PC-3 (cell line): ENCODE results near the gene ZNF678. TPM values are rescaled to one million over a fixed set of nuclear protein-coding genes. Genes with fewer than 3 reads are reported as not detected.

ENCODE experiments used
- ATAC-seq: fragments of 200-7000 bp; cut with Tn5 transposase; 2 replicates; pipeline ENCODE4 v1.9.1; 2020; ENCODE audit warnings: mild to moderate bottlenecking, moderate library complexity
- BruUV-seq: library from RNA; stranded (reverse); fragments of 400-500 nt; replicated peaks from 2 replicates; lab custom pipeline; 2021; lab: Mats Ljungman, UMichigan
- CTCF ChIA-PET: fragments of 300-600 bp; sonication (Branson Sonifier 250); formaldehyde crosslinking; loops from one replicate; lab custom pipeline; 2022; ENCODE audit warnings: antibody characterized with exemption; lab: Charles Lee
- POLR2A ChIA-PET: fragments of 300-600 bp; sonication (Branson Sonifier 250); formaldehyde crosslinking; loops from one replicate; lab custom pipeline; 2022; ENCODE audit warnings: antibody characterized with exemption; ENCODE audit not compliant: unreplicated experiment; lab: Charles Lee
- DNase-seq: peaks from one replicate; pipeline ENCODE4 v3.0.0-alpha.2; 2015
- H2AFZ ChIP-seq: fragments of 300-600 bp; sonication (generic); 2 replicates; pipeline ENCODE4 v1.6.0; 2016; ENCODE audit warnings: antibody characterized with exemption, low read length
- H3F3A ChIP-seq: fragments of 300-600 bp; sonication (generic); one replicate; pipeline ENCODE4 v1.6.0; 2017; ENCODE audit warnings: antibody characterized with exemption, low read length, control low read depth, mild to moderate bottlenecking; ENCODE audit not compliant: unreplicated experiment
- H3K27ac ChIP-seq: fragments of 300-600 bp; sonication (generic); 2 replicates; pipeline ENCODE4 v1.5.1; 2016; ENCODE audit warnings: mild to moderate bottlenecking, low read length
- H3K27me3 ChIP-seq: fragments of 300-600 bp; sonication (generic); 2 replicates; pipeline ENCODE4 v1.6.1; 2016; ENCODE audit warnings: low read length, mixed read lengths
- H3K36me3 ChIP-seq: fragments of 300-600 bp; sonication (generic); 2 replicates; pipeline ENCODE4 v1.6.1; 2016; ENCODE audit warnings: low read depth, mixed run types, low read length, mixed read lengths
- H3K4me1 ChIP-seq: fragments of 300-600 bp; sonication (generic); 2 replicates; pipeline ENCODE4 v1.5.1; 2016; ENCODE audit warnings: low read length; ENCODE audit not compliant: insufficient read depth
- H3K4me2 ChIP-seq: fragments of 300-600 bp; sonication (generic); 2 replicates; pipeline ENCODE4 v1.6.0; 2016; ENCODE audit warnings: low read length
- H3K4me3 ChIP-seq: fragments of 300-600 bp; sonication (generic); 2 replicates; pipeline ENCODE4 v1.5.1; 2016; ENCODE audit warnings: mild to moderate bottlenecking, low read length, mixed read lengths
- H3K79me2 ChIP-seq: fragments of 300-600 bp; sonication (generic); 2 replicates; pipeline ENCODE4 v1.6.1; 2017; ENCODE audit warnings: low read length, mixed read lengths
- H3K9ac ChIP-seq: fragments of 300-600 bp; sonication (generic); 2 replicates; pipeline ENCODE4 v1.6.0; 2016; ENCODE audit warnings: mild to moderate bottlenecking, low read length
- H3K9me2 ChIP-seq: fragments of 300-600 bp; sonication (generic); replicated peaks from 2 replicates; pipeline ENCODE4 v1.6.1; 2016; ENCODE audit warnings: mixed run types, low read length, mixed read lengths
- H3K9me3 ChIP-seq: fragments of 300-600 bp; sonication (generic); 2 replicates; pipeline ENCODE4 v1.6.1; 2016; ENCODE audit warnings: low read length, mixed read lengths
- H4K20me1 ChIP-seq: fragments of 300-600 bp; sonication (generic); 2 replicates; pipeline ENCODE4 v1.6.1; 2016; ENCODE audit warnings: low read length, mixed read lengths
- EZH2 ChIP-seq: fragments of 300-600 bp; sonication (generic); IDR thresholded peaks from one replicate; pipeline ENCODE4 v1.6.1; 2017; ENCODE audit warnings: antibody characterized with exemption, mild to moderate bottlenecking, low read length; ENCODE audit not compliant: unreplicated experiment
- EZH2phosphoT487 ChIP-seq: fragments of 300-600 bp; sonication (generic); IDR thresholded peaks from 2 replicates; pipeline ENCODE4 v1.6.1; 2018; ENCODE audit warnings: mild to moderate bottlenecking, antibody characterized with exemption, low read length, borderline replicate concordance
- intact Hi-C: fragments of 100-400 bp; cut with micrococcal nuclease; formaldehyde crosslinking; loops from 2 replicates; pipeline ENCODE4 v1.9.0; 2023
- total RNA-seq: library from RNA; depleted of rRNA; stranded (reverse); fragments of >200 nt; gene quantifications from 2 replicates; pipeline ENCODE4 v1.2.3, GENCODE V29; 2014
- TF ChIP-seq, protein P1 (sequence below): fragments of 300-600 bp; sonication (generic); conservative IDR thresholded peaks from 2 replicates; pipeline ENCODE4 v1.5.1; 2017; ENCODE audit warnings: antibody characterized with exemption, low read depth, mild to moderate bottlenecking, low read length

ZNF678 gene
- total RNA-seq, 1 experiment from 2014 or later, result 22.6 TPM

DNA sequence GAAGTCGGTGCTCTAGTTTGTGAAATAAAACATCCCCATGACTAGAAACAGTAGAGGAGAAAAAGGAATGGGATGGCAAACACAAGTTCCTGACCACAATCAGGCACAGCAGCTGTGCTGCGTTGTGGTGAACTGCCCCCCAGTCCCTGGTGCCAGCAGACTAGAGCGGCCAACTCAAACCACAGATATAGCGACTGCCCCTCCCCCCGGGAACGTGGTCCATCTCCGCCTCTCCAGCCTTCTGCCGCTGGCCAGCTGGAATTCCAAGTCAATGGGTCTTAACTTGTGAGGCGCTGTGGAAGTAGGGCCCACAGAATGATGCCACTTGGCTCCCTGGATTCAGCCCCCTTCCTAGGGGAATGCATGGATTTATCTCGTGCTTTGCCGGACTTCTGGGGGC is 41.6 kb upstream of the ZNF678 start:
- Histone ChIP-seq H3K4me1 (no peaks in the 10 kb centered on the region), H3K27ac (no peak overlapping the region), H3K36me3 (no peaks in the 10 kb centered on the region), H3K27me3 (no peaks in the 10 kb centered on the region), H2AFZ (no peak overlapping the region), H3K9me3 (no peaks in the 10 kb centered on the region), H3K79me2 (no peaks in the 10 kb centered on the region), H3F3A (no peaks in the 10 kb centered on the region), H3K9me2 (no peaks in the 10 kb centered on the region), H4K20me1 (no peaks in the 10 kb centered on the region), H3K4me2 (no peak overlapping the region), H3K9ac (no peak overlapping the region), H3K4me3 (no peak overlapping the region)
- no peak for DNase-seq
- TF ChIP-seq EZH2 (no peak), EZH2phosphoT487 (no peak)
- TF ChIP-seq, protein P1, sequence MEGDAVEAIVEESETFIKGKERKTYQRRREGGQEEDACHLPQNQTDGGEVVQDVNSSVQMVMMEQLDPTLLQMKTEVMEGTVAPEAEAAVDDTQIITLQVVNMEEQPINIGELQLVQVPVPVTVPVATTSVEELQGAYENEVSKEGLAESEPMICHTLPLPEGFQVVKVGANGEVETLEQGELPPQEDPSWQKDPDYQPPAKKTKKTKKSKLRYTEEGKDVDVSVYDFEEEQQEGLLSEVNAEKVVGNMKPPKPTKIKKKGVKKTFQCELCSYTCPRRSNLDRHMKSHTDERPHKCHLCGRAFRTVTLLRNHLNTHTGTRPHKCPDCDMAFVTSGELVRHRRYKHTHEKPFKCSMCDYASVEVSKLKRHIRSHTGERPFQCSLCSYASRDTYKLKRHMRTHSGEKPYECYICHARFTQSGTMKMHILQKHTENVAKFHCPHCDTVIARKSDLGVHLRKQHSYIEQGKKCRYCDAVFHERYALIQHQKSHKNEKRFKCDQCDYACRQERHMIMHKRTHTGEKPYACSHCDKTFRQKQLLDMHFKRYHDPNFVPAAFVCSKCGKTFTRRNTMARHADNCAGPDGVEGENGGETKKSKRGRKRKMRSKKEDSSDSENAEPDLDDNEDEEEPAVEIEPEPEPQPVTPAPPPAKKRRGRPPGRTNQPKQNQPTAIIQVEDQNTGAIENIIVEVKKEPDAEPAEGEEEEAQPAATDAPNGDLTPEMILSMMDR, result no peak
- no peak for ATAC-seq
- POLR2A ChIA-PET, result no interaction called here
- CTCF ChIA-PET, result no interaction called here
- intact Hi-C loops, result no loop called here
- no TSS peak for BruUV-seq

DNA sequence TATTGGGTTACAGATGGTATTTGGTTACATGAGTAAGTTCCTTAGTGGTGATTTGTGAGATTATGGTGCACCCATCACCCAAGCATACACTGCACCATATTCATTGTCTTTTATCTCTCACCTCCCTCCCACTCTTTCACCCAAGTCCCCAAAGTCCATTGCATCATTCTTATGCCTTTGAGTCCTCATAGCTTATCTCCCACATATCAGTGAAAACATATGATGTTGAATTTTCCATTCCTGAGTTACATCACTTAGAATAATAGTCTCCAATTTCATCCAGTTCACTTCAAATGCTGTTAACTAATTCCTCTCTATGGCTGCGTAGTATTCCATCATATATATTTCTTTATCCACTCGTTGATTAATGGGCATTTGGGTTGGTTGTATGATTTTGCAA is 36.8 kb upstream of the ZNF678 start:
- Histone ChIP-seq H3K4me3 (no peak overlapping the region), H3K36me3 (peaks cover 4% of the 10 kb centered on the region; the same call in 1 of the 2 replicates), H3K4me1 (no peaks in the 10 kb centered on the region; the same call in 1 of the 2 replicates), H3K79me2 (no peaks in the 10 kb centered on the region), H3K9ac (no peak overlapping the region), H3K27me3 (no peaks in the 10 kb centered on the region), H2AFZ (no peak overlapping the region), H3K27ac (no peak overlapping the region), H3K9me2 (no peaks in the 10 kb centered on the region), H4K20me1 (no peaks in the 10 kb centered on the region), H3K9me3 (peaks cover 30% of the 10 kb centered on the region), H3K4me2 (no peak overlapping the region), H3F3A (no peaks in the 10 kb centered on the region)
- TF ChIP-seq EZH2, result no peak
- TF ChIP-seq EZH2phosphoT487, result no peak
- TF ChIP-seq, protein P1, result no peak
- intact Hi-C loops, result no loop called here
- ChIA-PET CTCF (no interaction called here), POLR2A (no interaction called here)
- DNase-seq (no peak), ATAC-seq (no peak)
- no TSS peak for BruUV-seq

DNA sequence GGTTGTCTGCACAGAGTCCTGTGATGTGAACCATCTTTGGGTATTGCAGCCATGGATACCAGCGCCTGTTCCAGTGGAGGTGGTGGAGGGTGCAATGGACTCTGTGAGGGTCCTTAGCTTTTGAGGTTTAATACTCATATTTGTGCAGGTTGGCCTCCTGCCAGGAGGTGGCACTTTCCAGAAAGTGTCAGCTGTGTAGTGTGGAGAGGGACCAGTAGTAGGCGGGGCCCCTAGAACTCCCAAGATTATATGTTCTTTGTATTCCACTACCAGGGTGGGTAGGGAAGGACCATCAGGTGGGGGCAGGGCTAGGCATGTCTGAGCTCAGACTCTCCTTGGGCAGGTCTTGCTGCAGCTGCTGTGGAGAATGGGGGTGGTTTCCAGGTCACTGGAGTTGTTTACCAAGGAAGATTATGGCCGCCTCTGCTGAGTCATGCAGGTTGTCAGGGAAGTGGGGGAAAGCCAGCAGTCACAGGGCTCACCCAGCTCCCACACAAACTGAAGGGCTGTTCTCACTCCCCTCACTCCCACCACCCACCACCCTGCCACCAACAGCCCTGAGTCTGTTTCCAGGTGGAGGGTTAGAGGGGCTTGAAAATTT is 31.2 kb upstream of the ZNF678 start:
- peak; percentile 63 for DNase-seq
- Histone ChIP-seq H2AFZ (0 out of 2 replicates have a peak overlapping the region, but pooled peaks have one; percentile 17), H3K27me3 (no peaks in the 10 kb centered on the region), H3K27ac (peak overlapping the region; percentile 17; the same call in 1 of the 2 replicates), H3K79me2 (no peaks in the 10 kb centered on the region), H4K20me1 (no peaks in the 10 kb centered on the region), H3K9ac (peak overlapping the region; percentile 5; the same call in 1 of the 2 replicates), H3K4me3 (no peak overlapping the region), H3K9me3 (peaks cover 32% of the 10 kb centered on the region), H3K4me2 (0 out of 2 replicates have a peak overlapping the region, but pooled peaks have one; percentile 5), H3K4me1 (peaks cover 6% of the 10 kb centered on the region; the same call in 1 of the 2 replicates), H3K36me3 (peaks cover 9% of the 10 kb centered on the region; the same call in 1 of the 2 replicates), H3F3A (no peaks in the 10 kb centered on the region), H3K9me2 (no peaks in the 10 kb centered on the region)
- ATAC-seq, result peak; percentile 27; the same call in 1 of the 2 replicates
- CTCF ChIA-PET, result interaction anchor here (0.6 kb wide), 1 partner anchor 17 kb away, joined by 3 read pairs; no protein-coding TSS in a partner anchor
- intact Hi-C loops, result no loop called here
- POLR2A ChIA-PET, result no interaction called here
- TF ChIP-seq, protein P1, result no peak
- TF ChIP-seq EZH2phosphoT487 (no peak), EZH2 (no peak)
- no TSS peak for BruUV-seq
